CD4-positive, alpha-beta memory T cell (primary cell): Measurements from ENCODE around the gene FAM217A. TPM values are rescaled to one million over a fixed set of nuclear protein-coding genes. Genes with fewer than 3 reads are reported as not detected.
"Not testable (repeated sequence)": the region's sequence is repeated elsewhere in the genome, so short reads cannot be mapped to it uniquely, and the experiment has no call there.

Experiments
- CTCF ChIA-PET: fragments of 350-600 bp; sonication (Branson Sonifier 250); formaldehyde crosslinking; loops from one replicate; lab custom pipeline; 2021; ENCODE audit warnings: inconsistent platforms; ENCODE audit not compliant: partially characterized antibody; lab: Charles Lee
- POLR2A ChIA-PET: fragments of 350-600 bp; sonication (Branson Sonifier 250); formaldehyde crosslinking; loops from one replicate; lab custom pipeline; 2021; ENCODE audit not compliant: partially characterized antibody; lab: Charles Lee
- DNase-seq, 5 donors: peaks; one replicate each; pipeline versions ENCODE4 v3.0.0 to v3.0.0-alpha.2; 2020 to 2022; ENCODE audit warnings: mixed read lengths in 1 of 5
- H3K27ac ChIP-seq: one replicate; pipeline ENCODE4 v1.7.0; 2013; ENCODE audit warnings: low read depth, low read length
- H3K27me3 ChIP-seq: 2 replicates; pipeline ENCODE4 v1.7.0; 2013; ENCODE audit warnings: mild to moderate bottlenecking, low read length, moderate library complexity; ENCODE audit not compliant: insufficient read depth
- H3K36me3 ChIP-seq: 2 replicates; pipeline ENCODE4 v1.7.0; 2013; ENCODE audit warnings: mild to moderate bottlenecking, low read length, moderate library complexity; ENCODE audit not compliant: insufficient read depth
- H3K4me1 ChIP-seq: 2 replicates; pipeline ENCODE4 v1.7.0; 2013; ENCODE audit warnings: mild to moderate bottlenecking, low read length, moderate library complexity; ENCODE audit not compliant: insufficient read depth
- H3K4me3 ChIP-seq, 2 donors: one replicate each; pipeline ENCODE4 v1.7.0; 2013; ENCODE audit warnings: low read length in 2 of 2, mild to moderate bottlenecking in 1 of 2
- H3K9me3 ChIP-seq, 2 donors: one replicate each; pipeline ENCODE4 v1.7.0; 2013; ENCODE audit warnings: low read length in 2 of 2, control low read depth in 1 of 2; ENCODE audit not compliant: control insufficient read depth in 1 of 2
- H3K27ac Mint-ChIP-seq, 7 donors: one replicate each; pipeline ENCODE4 v1.8.0; 2020 to 2021; ENCODE audit warnings: mixed read lengths in 7 of 7, mild to moderate bottlenecking in 6 of 7, inconsistent platforms in 3 of 7, moderate library complexity in 3 of 7
- H3K27me3 Mint-ChIP-seq, 2 donors: one replicate each; pipeline ENCODE4 v1.8.0; 2020 to 2021; ENCODE audit warnings: mixed read lengths in 2 of 2
- H3K36me3 Mint-ChIP-seq, 2 donors: one replicate each; pipeline ENCODE4 v1.8.0; 2020 to 2021; ENCODE audit warnings: mixed read lengths in 2 of 2, inconsistent platforms in 1 of 2, mild to moderate bottlenecking in 1 of 2
- H3K4me1 Mint-ChIP-seq, 4 donors: one replicate each; pipeline ENCODE4 v1.8.0; 2020 to 2021; ENCODE audit warnings: mixed read lengths in 4 of 4, mild to moderate bottlenecking in 1 of 4
- H3K4me3 Mint-ChIP-seq, 8 donors: one replicate each; pipeline ENCODE4 v1.8.0; 2020 to 2021; ENCODE audit warnings: mixed read lengths in 8 of 8, mild to moderate bottlenecking in 7 of 8, moderate library complexity in 6 of 8, inconsistent platforms in 3 of 8
- H3K9me3 Mint-ChIP-seq, 8 donors: one replicate each; pipeline ENCODE4 v1.8.0; 2020 to 2021; ENCODE audit warnings: mixed read lengths in 8 of 8, mild to moderate bottlenecking in 5 of 8, inconsistent platforms in 3 of 8, moderate library complexity in 1 of 8
- intact Hi-C: fragments of 100-400 bp; cut with micrococcal nuclease; formaldehyde crosslinking; loops from one replicate; pipeline ENCODE4 v1.15.1; 2023
- polyA plus RNA-seq, 2 donors: library from polyadenylated mRNA; unstranded; fragments of 300-500 nt; fragmentation: Illumina TruSeq; gene quantifications; one replicate each; pipeline ENCODE4 v1.2.3, GENCODE V29; 2021
- total RNA-seq, 2 experiments: library from RNA; stranded (reverse); gene quantifications; one replicate each; pipeline ENCODE4 v1.2.3, GENCODE V29; 2021

The FAM217A gene
- total and polyA plus RNA-seq, 4 experiments from 2014 or later = not detected

DNA sequence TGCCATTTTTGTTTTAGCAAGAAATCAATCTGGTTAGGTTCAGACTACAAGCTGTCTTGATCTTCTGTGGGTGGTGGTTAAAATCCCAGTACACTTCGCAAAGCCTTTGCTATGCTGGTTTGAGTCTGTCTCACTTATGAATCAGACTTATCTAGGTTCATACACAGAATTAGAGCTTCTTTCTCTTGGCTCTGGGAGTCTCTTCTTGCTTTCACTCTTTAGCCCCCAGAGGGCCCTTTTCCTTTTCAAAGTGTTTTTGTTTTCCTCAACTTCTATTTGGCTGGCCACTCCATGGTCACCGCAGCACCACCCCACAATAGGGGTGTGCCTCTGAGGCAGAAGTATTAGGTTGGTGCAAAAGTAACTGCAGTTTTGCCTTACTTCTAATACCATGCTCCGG, 35.2 kb upstream of the FAM217A start:
- intact Hi-C loops = no loop called here
- DNase-seq = no peak
- CTCF ChIA-PET = interaction anchor here (1.2 to 1.4 kb wide), 2 partner anchors 59 to 90 kb away, joined by 3 read pairs; no protein-coding TSS in a partner anchor
- H3K4me1 ChIP-seq = no peaks in the 10 kb centered on the region
- peaks cover 0 to 1% of the 10 kb centered on the region in 2 donors for H3K27me3 Mint-ChIP-seq
- POLR2A ChIA-PET = no interaction called here
- no peaks in the 10 kb centered on the region for H3K4me1 Mint-ChIP-seq
- H3K4me3 ChIP-seq = no peak overlapping the region
- peaks cover 0 to 4% of the 10 kb centered on the region in 2 donors for H3K9me3 ChIP-seq
- H3K4me3 Mint-ChIP-seq = no peak overlapping the region
- H3K36me3 ChIP-seq = peaks cover 31% of the 10 kb centered on the region
- no peaks in the 10 kb centered on the region for H3K27me3 ChIP-seq
- H3K27ac Mint-ChIP-seq = no peak overlapping the region
- H3K36me3 Mint-ChIP-seq = peaks cover 43 to 54% of the 10 kb centered on the region in 2 donors
- H3K9me3 Mint-ChIP-seq = peaks cover 0 to 47% (median 28%) of the 10 kb centered on the region in 8 donors
- H3K27ac ChIP-seq = no peak overlapping the region

DNA sequence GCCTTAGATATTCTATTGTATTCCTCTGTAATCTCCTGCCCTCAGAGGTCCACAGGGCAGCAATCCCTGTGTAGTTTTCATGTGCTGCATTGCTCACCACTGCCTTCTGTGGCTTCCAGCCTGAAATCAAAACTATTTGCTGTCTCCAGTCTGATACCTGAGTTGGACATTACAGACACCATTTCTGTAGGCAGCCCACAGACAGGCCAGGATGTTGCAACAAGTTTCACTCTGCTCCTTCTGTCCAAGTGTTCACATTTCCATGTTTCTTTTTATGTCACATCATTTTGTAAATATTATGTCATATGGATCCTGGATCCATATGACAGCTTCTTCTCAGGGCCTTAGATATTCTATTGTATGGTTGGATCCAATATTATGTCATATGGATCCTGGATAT, 34.7 kb upstream of the FAM217A start:
- peaks cover 40 to 49% of the 10 kb centered on the region in 2 donors for H3K36me3 Mint-ChIP-seq
- H3K9me3 Mint-ChIP-seq = peaks cover 0 to 47% (median 28%) of the 10 kb centered on the region in 8 donors
- H3K27ac ChIP-seq = no peak overlapping the region
- H3K27ac Mint-ChIP-seq = no peak overlapping the region
- no peaks in the 10 kb centered on the region for H3K27me3 ChIP-seq
- peaks cover 0 to 1% of the 10 kb centered on the region in 2 donors for H3K27me3 Mint-ChIP-seq
- ChIA-PET CTCF (interaction anchor here (1.2 to 1.4 kb wide), 2 partner anchors 58 to 90 kb away, joined by 3 read pairs; no protein-coding TSS in a partner anchor), POLR2A (no interaction called here)
- DNase-seq = no peak
- H3K4me3 ChIP-seq = no peak overlapping the region
- peaks cover 26% of the 10 kb centered on the region for H3K36me3 ChIP-seq
- peaks cover 0 to 4% of the 10 kb centered on the region in 2 donors for H3K9me3 ChIP-seq
- no peaks in the 10 kb centered on the region for H3K4me1 Mint-ChIP-seq
- no peak overlapping the region for H3K4me3 Mint-ChIP-seq
- intact Hi-C loops = no loop called here
- H3K4me1 ChIP-seq = no peaks in the 10 kb centered on the region

DNA sequence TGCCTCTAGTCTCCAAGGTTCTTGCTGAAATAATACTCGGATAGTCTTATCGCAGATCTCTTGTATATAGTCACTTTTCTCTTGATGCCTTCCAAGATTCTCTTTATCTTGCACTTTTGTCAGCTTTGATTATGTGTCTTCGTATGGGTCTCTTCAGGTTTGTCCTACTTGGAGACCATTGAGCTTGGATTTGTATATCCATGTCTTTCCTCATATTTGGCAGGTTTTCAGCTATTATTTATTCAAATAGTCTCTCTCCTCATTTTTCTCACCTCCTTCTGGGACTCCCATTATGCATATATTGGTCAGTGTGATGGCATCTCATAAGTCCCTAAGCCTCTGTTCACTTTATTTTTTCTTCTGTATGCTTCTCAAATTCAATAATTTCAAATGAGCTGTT, 33.4 kb upstream of the FAM217A start:
- intact Hi-C loops = no loop called here
- Mint-ChIP-seq H3K27me3 (peaks cover 0 to 1% of the 10 kb centered on the region in 2 donors), H3K4me3 (no peak overlapping the region), H3K36me3 (peaks cover 27 to 36% of the 10 kb centered on the region in 2 donors), H3K9me3 (peaks cover 0 to 47% (median 28%) of the 10 kb centered on the region in 8 donors), H3K4me1 (no peaks in the 10 kb centered on the region), H3K27ac (no peak overlapping the region)
- Histone ChIP-seq H3K4me3 (no peak overlapping the region), H3K27ac (no peak overlapping the region), H3K4me1 (no peaks in the 10 kb centered on the region), H3K36me3 (peaks cover 18% of the 10 kb centered on the region), H3K27me3 (no peaks in the 10 kb centered on the region), H3K9me3 (peaks cover 0 to 4% of the 10 kb centered on the region in 2 donors)
- CTCF ChIA-PET = interaction anchor here (1.2 kb wide), 1 partner anchor 43 kb away, joined by 5 read pairs; no protein-coding TSS in a partner anchor
- POLR2A ChIA-PET = no interaction called here
- no peak for DNase-seq

DNA sequence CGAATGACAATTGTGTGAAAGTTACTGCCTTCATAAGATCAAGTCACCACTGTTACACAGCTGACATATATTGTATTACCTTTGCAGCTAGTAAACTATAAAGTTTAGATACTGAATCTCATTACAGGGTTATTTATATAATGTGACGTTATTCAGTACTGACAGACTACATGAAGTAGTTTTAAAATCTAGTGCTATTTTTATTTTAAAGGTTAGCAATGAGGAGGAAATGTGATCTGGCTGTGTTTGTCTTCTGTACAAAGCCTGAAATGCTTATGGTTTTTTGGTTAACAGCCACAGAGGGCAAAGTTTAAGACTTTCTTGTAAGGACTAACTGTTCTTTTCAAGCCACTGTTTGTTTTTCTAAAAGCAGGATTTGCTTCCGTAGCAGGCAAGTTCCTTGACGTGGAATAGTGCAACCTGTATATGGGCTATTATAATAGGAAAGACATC, 30.5 kb upstream of the FAM217A start:
- CTCF ChIA-PET, H3K9me3 ChIP-seq, H3K27me3 ChIP-seq, H3K4me3 Mint-ChIP-seq, H3K27ac Mint-ChIP-seq, H3K36me3 ChIP-seq, H3K4me1 ChIP-seq, H3K4me3 ChIP-seq, H3K27ac ChIP-seq, DNase-seq, POLR2A ChIA-PET, intact Hi-C loops, H3K4me1 Mint-ChIP-seq, H3K36me3 Mint-ChIP-seq, H3K27me3 Mint-ChIP-seq: not testable (repeated sequence)
- H3K9me3 Mint-ChIP-seq = peaks cover 0 to 28% (median 19%) of the 10 kb centered on the region in 8 donors

DNA sequence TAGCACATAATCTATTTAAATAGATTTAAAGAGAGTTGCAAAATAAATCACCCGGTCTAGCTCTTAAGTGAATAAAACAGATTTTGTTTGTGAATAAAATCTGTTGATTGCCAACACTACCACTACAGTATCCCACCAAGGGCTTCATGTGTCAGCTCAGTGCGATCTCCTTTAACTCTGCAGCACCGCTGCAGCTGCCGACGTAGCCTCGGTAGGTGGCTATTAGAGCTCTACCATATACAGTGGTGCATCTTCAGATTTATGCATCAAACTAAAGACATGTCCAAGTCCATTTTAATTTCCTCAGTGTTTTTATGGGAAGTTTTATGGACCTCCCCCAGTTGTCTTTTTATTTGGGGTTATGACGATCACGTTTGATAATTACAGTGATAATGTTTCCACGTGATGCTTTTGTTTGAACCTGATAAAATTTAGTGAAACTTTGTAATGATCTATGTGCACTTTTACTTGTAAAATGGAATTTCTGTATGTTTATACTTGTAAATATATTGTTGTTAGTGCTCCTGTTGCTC, 29.7 kb upstream of the FAM217A start:
- H3K36me3 Mint-ChIP-seq = peaks cover 2 to 3% of the 10 kb centered on the region in 2 donors
- Histone ChIP-seq H3K27ac (no peak overlapping the region), H3K4me3 (no peak overlapping the region), H3K4me1 (no peaks in the 10 kb centered on the region), H3K9me3 (peaks cover 0 to 4% of the 10 kb centered on the region in 2 donors), H3K27me3 (no peaks in the 10 kb centered on the region), H3K36me3 (no peaks in the 10 kb centered on the region)
- H3K4me1 Mint-ChIP-seq = no peaks in the 10 kb centered on the region
- no peak overlapping the region for H3K27ac Mint-ChIP-seq
- intact Hi-C loops = no loop called here
- H3K9me3 Mint-ChIP-seq = peaks cover 0 to 22% (median 15%) of the 10 kb centered on the region in 8 donors
- H3K27me3 Mint-ChIP-seq = peaks cover 0 to 1% of the 10 kb centered on the region in 2 donors
- ChIA-PET CTCF (no interaction called here), POLR2A (no interaction called here)
- no peak for DNase-seq
- H3K4me3 Mint-ChIP-seq = no peak overlapping the region

DNA sequence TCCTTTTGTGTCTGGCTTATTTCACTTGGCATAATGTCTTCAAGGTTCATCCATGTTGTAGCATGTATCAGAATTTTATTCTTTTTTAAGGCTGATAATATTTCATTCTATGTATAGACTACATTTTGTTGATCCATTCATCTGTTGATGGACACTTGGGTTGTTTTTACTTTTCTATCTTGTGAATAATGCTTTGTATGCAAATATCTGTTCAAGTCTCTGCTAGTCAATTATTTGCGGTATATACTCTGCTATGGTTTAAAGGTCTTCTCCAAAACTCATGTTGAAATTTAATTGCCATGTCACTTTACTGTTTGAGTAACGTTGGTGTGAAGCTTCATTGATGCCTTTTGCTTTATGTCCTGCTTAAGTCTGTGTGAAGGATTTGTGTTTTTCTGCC, 28.9 kb upstream of the FAM217A start:
- Histone ChIP-seq H3K27me3 (no peaks in the 10 kb centered on the region), H3K4me3 (no peak overlapping the region), H3K27ac (no peak overlapping the region), H3K4me1 (no peaks in the 10 kb centered on the region), H3K36me3 (no peaks in the 10 kb centered on the region), H3K9me3 (peaks cover 0 to 4% of the 10 kb centered on the region in 2 donors)
- DNase-seq = no peak
- intact Hi-C loops = no loop called here
- peaks cover 0 to 1% of the 10 kb centered on the region in 2 donors for H3K27me3 Mint-ChIP-seq
- no peaks in the 10 kb centered on the region for H3K36me3 Mint-ChIP-seq
- no peak overlapping the region for H3K27ac Mint-ChIP-seq
- H3K9me3 Mint-ChIP-seq = peaks cover 0 to 15% (median 8%) of the 10 kb centered on the region in 8 donors
- H3K4me1 Mint-ChIP-seq = no peaks in the 10 kb centered on the region
- no peak overlapping the region for H3K4me3 Mint-ChIP-seq
- POLR2A ChIA-PET = no interaction called here
- CTCF ChIA-PET = no interaction called here

DNA sequence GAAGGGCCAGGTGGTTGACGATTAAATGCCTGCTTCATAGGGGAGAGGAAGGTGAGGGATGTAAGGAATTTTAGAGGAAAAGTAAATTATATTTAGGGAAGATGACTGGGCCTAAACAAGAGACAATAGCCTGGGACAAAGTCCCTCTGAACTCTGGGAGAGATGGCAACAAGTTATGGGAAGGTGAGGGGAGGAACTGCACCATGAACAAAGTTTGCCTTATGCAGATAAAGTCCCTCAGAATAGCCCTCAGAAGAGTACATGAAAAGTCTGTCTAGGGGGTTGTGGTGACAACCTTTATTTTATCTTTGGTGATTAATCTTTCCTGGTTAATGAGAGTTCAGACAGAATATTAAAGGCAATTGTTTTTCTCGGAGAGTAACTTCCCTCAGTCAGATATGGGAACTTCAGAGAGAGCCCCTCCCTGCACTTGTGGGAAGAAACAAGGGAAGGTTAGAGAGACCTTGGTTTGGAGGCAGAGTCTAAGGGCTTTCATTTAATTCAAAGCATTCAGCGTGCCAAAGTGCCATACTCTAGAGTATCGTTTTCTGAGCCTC, 27.1 kb upstream of the FAM217A start:
- Histone ChIP-seq H3K36me3 (no peaks in the 10 kb centered on the region), H3K4me3 (no peak overlapping the region), H3K9me3 (no peaks in the 10 kb centered on the region), H3K27me3 (no peaks in the 10 kb centered on the region), H3K4me1 (no peaks in the 10 kb centered on the region), H3K27ac (no peak overlapping the region)
- Mint-ChIP-seq H3K9me3 (no peaks in the 10 kb centered on the region), H3K27me3 (no peaks in the 10 kb centered on the region), H3K36me3 (no peaks in the 10 kb centered on the region), H3K27ac (no peak overlapping the region), H3K4me1 (no peaks in the 10 kb centered on the region), H3K4me3 (no peak overlapping the region)
- POLR2A ChIA-PET = no interaction called here
- CTCF ChIA-PET = no interaction called here
- no peak for DNase-seq
- intact Hi-C loops = no loop called here
